Prostate gland (tissue), 2 donors: ENCODE data around the gene SLC22A16.

Experiments
- POLR2A ChIP-seq: fragments of 450-650 bp; IDR thresholded peaks from one replicate; pipeline ENCODE4 v1.6.1; 2016; ENCODE audit warnings: antibody characterized with exemption, mild to moderate bottlenecking
- POLR2AphosphoS5 ChIP-seq: sonication (generic); formaldehyde crosslinking; IDR thresholded peaks from one replicate; pipeline ENCODE4 v1.6.1; 2017; ENCODE audit warnings: antibody characterized with exemption
- TF ChIP-seq, protein P1 (sequence below), 4 experiments: fragments of 200-600 bp in 2 of 4; fragments of 450-650 bp in 2 of 4; sonication (generic) in 2 of 4; IDR thresholded peaks; 1 replicate in 3 of 4; 2 replicates in 1 of 4; pipeline ENCODE4 v1.5.1; 2016 to 2019; ENCODE audit warnings: antibody characterized with exemption in 4 of 4, mild to moderate bottlenecking in 2 of 4, moderate library complexity in 2 of 4

DNA sequence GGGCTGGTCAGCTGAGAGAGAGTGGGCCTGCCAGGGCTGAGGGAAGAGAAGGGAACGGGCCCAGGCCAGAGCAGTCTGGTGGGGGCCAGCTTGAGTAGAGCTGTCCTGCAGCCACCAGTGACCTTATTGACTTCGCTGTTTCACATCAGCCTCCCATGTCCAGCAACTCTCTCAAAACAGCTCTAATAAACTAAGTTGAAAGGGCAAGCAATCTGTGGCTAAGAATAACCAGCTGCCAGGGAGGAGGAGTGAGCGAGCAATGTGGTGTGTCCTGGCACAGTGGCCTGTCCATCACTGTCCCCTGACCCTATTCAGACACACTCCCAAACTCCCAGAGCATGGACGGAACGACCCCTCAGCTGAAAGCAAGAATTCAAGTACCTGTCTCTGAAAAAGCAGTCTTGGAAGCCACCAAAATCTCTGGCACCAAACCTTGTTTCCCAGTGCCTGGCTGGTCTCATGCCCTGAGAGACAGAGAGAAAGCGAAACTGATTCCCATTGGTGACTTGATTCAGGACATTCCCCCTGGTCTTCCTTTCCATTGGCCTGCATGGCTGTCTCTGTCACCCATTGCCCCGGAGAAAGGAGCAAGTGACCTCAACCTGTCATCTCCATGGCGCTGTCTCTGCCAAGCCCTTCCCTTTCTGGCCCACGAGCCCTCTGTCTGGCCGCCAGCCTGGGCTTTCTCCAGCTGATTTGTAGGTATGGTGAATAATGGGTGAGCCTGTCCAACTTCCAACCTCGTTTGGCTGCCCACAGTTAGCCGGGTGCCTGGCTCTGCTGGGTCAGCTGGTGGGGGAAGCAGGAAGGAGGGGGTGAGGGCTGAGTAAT, 61.1 kb downstream of the SLC22A16 start, which contains the start of gene DDO:
- TF ChIP-seq POLR2AphosphoS5 (peak; percentile 72), POLR2A (no peak)
- TF ChIP-seq, protein P1, sequence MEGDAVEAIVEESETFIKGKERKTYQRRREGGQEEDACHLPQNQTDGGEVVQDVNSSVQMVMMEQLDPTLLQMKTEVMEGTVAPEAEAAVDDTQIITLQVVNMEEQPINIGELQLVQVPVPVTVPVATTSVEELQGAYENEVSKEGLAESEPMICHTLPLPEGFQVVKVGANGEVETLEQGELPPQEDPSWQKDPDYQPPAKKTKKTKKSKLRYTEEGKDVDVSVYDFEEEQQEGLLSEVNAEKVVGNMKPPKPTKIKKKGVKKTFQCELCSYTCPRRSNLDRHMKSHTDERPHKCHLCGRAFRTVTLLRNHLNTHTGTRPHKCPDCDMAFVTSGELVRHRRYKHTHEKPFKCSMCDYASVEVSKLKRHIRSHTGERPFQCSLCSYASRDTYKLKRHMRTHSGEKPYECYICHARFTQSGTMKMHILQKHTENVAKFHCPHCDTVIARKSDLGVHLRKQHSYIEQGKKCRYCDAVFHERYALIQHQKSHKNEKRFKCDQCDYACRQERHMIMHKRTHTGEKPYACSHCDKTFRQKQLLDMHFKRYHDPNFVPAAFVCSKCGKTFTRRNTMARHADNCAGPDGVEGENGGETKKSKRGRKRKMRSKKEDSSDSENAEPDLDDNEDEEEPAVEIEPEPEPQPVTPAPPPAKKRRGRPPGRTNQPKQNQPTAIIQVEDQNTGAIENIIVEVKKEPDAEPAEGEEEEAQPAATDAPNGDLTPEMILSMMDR (IDR thresholded peaks at IDR 0.05) = no peak
